ENCODE results near the gene TMSB4X.

- TF ChIP-seq, protein P1, sequence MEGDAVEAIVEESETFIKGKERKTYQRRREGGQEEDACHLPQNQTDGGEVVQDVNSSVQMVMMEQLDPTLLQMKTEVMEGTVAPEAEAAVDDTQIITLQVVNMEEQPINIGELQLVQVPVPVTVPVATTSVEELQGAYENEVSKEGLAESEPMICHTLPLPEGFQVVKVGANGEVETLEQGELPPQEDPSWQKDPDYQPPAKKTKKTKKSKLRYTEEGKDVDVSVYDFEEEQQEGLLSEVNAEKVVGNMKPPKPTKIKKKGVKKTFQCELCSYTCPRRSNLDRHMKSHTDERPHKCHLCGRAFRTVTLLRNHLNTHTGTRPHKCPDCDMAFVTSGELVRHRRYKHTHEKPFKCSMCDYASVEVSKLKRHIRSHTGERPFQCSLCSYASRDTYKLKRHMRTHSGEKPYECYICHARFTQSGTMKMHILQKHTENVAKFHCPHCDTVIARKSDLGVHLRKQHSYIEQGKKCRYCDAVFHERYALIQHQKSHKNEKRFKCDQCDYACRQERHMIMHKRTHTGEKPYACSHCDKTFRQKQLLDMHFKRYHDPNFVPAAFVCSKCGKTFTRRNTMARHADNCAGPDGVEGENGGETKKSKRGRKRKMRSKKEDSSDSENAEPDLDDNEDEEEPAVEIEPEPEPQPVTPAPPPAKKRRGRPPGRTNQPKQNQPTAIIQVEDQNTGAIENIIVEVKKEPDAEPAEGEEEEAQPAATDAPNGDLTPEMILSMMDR (IDR thresholded peaks at IDR 0.05), result no peak
- TF ChIP-seq POLR2A (IDR thresholded peaks at IDR 0.05), result no peak
These were observed 40.1 kb upstream of the TMSB4X start for GRCh38 chrX:12934850-12935249.
